GM12873 (cell line): ENCODE data around the gene CCBE1.

Source experiments
- TF ChIP-seq, protein P1 (sequence below): IDR thresholded peaks from 2 replicates; pipeline ENCODE4 v1.5.1; 2012; ENCODE audit warnings: low read depth, mild to moderate bottlenecking, moderate library complexity, low read length, control low read depth; ENCODE audit not compliant: insufficient read depth; ENCODE audit errors: missing control alignments

The CCBE1 gene

GRCh38 chr18:59616501-59616900 is 80.7 kb downstream of the CCBE1 start:
- TF ChIP-seq, protein P1, sequence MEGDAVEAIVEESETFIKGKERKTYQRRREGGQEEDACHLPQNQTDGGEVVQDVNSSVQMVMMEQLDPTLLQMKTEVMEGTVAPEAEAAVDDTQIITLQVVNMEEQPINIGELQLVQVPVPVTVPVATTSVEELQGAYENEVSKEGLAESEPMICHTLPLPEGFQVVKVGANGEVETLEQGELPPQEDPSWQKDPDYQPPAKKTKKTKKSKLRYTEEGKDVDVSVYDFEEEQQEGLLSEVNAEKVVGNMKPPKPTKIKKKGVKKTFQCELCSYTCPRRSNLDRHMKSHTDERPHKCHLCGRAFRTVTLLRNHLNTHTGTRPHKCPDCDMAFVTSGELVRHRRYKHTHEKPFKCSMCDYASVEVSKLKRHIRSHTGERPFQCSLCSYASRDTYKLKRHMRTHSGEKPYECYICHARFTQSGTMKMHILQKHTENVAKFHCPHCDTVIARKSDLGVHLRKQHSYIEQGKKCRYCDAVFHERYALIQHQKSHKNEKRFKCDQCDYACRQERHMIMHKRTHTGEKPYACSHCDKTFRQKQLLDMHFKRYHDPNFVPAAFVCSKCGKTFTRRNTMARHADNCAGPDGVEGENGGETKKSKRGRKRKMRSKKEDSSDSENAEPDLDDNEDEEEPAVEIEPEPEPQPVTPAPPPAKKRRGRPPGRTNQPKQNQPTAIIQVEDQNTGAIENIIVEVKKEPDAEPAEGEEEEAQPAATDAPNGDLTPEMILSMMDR = no peak

DNA sequence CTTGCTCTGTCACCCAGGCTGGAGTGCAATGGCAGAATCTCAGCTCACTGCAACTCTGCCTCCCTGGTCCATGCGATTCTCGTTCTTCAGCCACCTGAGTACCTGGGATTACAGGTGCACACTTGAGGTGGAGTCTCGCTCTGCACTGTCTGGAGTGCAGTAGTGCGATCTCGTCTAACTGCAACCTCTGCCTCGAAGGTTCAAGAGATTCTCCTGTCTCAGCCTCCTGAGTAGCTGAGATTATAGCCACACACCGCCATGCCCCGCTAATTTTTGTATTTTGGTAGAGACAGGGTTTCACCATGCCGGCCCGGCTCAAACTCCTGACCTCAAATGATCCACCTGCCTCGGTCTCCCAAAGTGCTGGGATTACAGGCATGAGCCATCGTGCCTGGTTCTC is 83.3 kb downstream of the CCBE1 start:
- TF ChIP-seq, protein P1 = no peak

- TF ChIP-seq, protein P1 = no peak
Measured at GRCh38 chr18:59612381-59612780, 84.8 kb downstream of the CCBE1 start.

DNA sequence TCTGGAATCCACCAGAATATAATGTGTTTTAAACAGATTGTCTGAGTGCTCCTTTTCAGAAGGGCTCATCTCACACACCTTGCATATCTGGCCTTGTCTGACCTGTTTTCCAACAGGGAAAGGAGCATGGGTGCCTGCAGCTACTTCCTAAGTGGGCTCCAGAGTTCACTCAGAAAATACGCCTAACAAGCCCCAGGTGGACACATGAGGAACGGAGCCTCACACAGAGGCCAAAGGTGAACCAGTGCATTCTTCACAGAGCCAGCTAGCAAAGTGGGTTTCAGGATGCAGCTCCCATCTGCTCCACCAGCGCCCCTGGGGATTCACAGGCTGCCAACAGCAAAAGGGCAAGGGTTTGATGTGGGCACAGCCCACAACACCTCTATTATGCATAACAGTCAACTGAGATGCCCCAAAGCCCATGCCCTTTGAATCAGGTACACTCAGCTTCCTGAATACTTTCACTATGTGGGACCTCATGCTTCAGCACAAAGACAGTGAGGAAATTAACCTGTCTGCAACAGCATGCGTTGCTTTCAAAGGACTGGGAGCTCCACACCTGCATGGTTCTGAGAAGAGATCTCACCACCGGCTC is 86.6 kb downstream of the CCBE1 start:
- TF ChIP-seq, protein P1 = no peak

- TF ChIP-seq, protein P1 = no peak
Measured at GRCh38 chr18:59609654-59610053, 87.6 kb downstream of the CCBE1 start.

DNA sequence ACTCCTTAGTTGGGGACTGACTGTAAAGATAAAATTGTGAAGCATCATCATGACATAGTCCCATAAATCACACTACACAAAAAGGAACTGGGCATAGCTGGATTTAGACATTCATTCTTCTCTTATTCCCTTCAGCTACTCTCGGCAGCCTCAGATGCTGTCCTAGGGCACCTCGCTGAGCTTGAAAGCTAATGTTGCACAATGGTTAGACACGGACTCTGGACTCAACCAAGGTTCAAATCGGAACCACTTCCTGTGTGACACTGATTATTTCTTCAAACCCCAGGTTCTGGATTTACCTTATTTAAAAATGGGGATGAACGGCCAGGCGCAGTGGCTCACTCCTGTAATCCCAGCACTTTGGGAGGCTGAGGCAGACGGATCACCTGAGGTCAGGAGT is 89.8 kb downstream of the CCBE1 start:
- TF ChIP-seq, protein P1 = no peak

- TF ChIP-seq, protein P1 = no peak
Measured at GRCh38 chr18:59607078-59607379, 90.2 kb downstream of the CCBE1 start.
